HCT116 (cell line): Measurements from ENCODE around the gene ADAMTS5. TPM values are rescaled to one million over a fixed set of nuclear protein-coding genes. Genes with fewer than 3 reads are reported as not detected.

Source experiments
- ATAC-seq: fragments of 200-7000 bp; cut with Tn5 transposase; 2 replicates; pipeline ENCODE4 v1.9.1; 2020; ENCODE audit warnings: mild to moderate bottlenecking, moderate library complexity
- BruUV-seq: library from RNA; stranded (reverse); fragments of 400-500 nt; replicated peaks from 2 replicates; lab custom pipeline; 2021; lab: Mats Ljungman, UMichigan
- CTCF ChIA-PET: fragments of 300-600 bp; sonication (Branson Sonifier 250); formaldehyde crosslinking; loops from one replicate; lab custom pipeline; 2021; ENCODE audit warnings: antibody characterized with exemption; lab: Charles Lee
- POLR2A ChIA-PET: fragments of 300-600, 350-600 bp; sonication (Branson Sonifier 250); formaldehyde crosslinking; loops from one replicate; lab custom pipeline; 2021; ENCODE audit warnings: antibody characterized with exemption; lab: Charles Lee
- RAD21 ChIA-PET, 2 experiments: fragments of 300-600 bp; sonication (Branson Sonifier 250); formaldehyde crosslinking; loops; one replicate each; lab custom pipeline; 2023; ENCODE audit warnings: low total read pairs in 2 of 2; ENCODE audit not compliant: uncharacterized antibody in 2 of 2, unreplicated experiment in 2 of 2, low non-redundant PET in 1 of 2; lab: Charles Lee
- DNase-seq: peaks from one replicate; pipeline ENCODE4 v3.0.0-alpha.2; 2010; ENCODE audit warnings: low read depth, low spot score
- H2AFZ ChIP-seq: fragments of 200-600 bp; shearing (Covaris generic), sonication (generic); 2 replicates; pipeline ENCODE4 v1.6.1; 2017; ENCODE audit warnings: low read depth, mixed run types, mixed read lengths, antibody characterized with exemption, low read length; ENCODE audit not compliant: poor library complexity, severe bottlenecking
- H3K27ac ChIP-seq: 2 replicates; pipeline ENCODE4 v1.5.1; 2012; ENCODE audit warnings: low read depth, low read length
- H3K27me3 ChIP-seq: fragments of 200-600 bp; sonication (generic); 2 replicates; pipeline ENCODE4 v1.6.1; 2016; ENCODE audit warnings: mixed run types, low read length, mixed read lengths; ENCODE audit not compliant: insufficient read depth
- H3K36me3 ChIP-seq, 2 experiments: fragments of 200-500 bp in 1 of 2; fragments of 200-600 bp in 1 of 2; sonication (Bioruptor generic) in 1 of 2; sonication (generic) in 1 of 2; 2 replicates each; pipeline versions ENCODE4 v1.5.1 to v1.6.1; 2014 to 2016; ENCODE audit warnings: low read length in 2 of 2, inconsistent platforms in 1 of 2, mixed read lengths in 1 of 2, mixed run types in 1 of 2; ENCODE audit not compliant: insufficient read depth in 2 of 2, control insufficient read depth in 1 of 2
- H3K4me1 ChIP-seq, 2 experiments: fragments of 200-600 bp in 1 of 2; sonication (generic) in 1 of 2; 2 replicates each; pipeline versions ENCODE4 v1.5.1 to v1.6.1; 2012 to 2017; ENCODE audit warnings: low read length in 2 of 2, inconsistent platforms in 1 of 2, mild to moderate bottlenecking in 1 of 2, mixed read lengths in 1 of 2, mixed run types in 1 of 2, moderate library complexity in 1 of 2; ENCODE audit not compliant: insufficient read depth in 2 of 2, control insufficient read depth in 1 of 2
- H3K4me2 ChIP-seq: fragments of 200-600 bp; sonication (generic); 2 replicates; pipeline ENCODE4 v1.6.1; 2017; ENCODE audit warnings: mixed run types, low read length, mixed read lengths
- H3K4me3 ChIP-seq, 2 experiments: fragments of 200-600 bp in 1 of 2; sonication (generic) in 1 of 2; replicated peaks in 1 of 2; 2 replicates each; pipeline ENCODE4 v1.5.1; 2011 to 2016; ENCODE audit warnings: low read length in 2 of 2, control low read depth in 1 of 2, low read depth in 1 of 2, mild to moderate bottlenecking in 1 of 2, mixed read lengths in 1 of 2, mixed run types in 1 of 2
- H3K79me2 ChIP-seq: fragments of 200-600 bp; sonication (generic); 2 replicates; pipeline ENCODE4 v1.6.1; 2017; ENCODE audit warnings: mild to moderate bottlenecking, mixed run types, low read length, moderate library complexity, mixed read lengths; ENCODE audit not compliant: insufficient read depth
- H3K9ac ChIP-seq: fragments of 200-600 bp; sonication (generic); 2 replicates; pipeline ENCODE4 v1.6.1; 2016; ENCODE audit warnings: low read length, mixed read lengths
- H3K9me2 ChIP-seq: fragments of 200-600 bp; sonication (generic), shearing (Covaris generic); 2 replicates; pipeline ENCODE4 v1.6.1; 2017; ENCODE audit warnings: mixed run types, mild to moderate bottlenecking, moderate library complexity; ENCODE audit not compliant: insufficient read depth
- H3K9me3 ChIP-seq, 2 experiments: fragments of 200-500 bp in 1 of 2; fragments of 200-600 bp in 1 of 2; sonication (Bioruptor generic) in 1 of 2; sonication (generic) in 1 of 2; 2 replicates each; pipeline ENCODE4 v1.6.1; 2014 to 2017; ENCODE audit warnings: low read length in 2 of 2, mixed read lengths in 2 of 2, inconsistent platforms in 1 of 2, low read depth in 1 of 2, mild to moderate bottlenecking in 1 of 2, mixed run types in 1 of 2, moderate library complexity in 1 of 2; ENCODE audit not compliant: control insufficient read depth in 1 of 2, insufficient read depth in 1 of 2
- H4K20me1 ChIP-seq: fragments of 200-600 bp; sonication (generic), shearing (Covaris generic); 2 replicates; pipeline ENCODE4 v1.6.1; 2017; ENCODE audit warnings: mixed run types, mild to moderate bottlenecking, moderate library complexity; ENCODE audit not compliant: insufficient read depth
- ATF3 ChIP-seq: IDR thresholded peaks from 2 replicates; pipeline ENCODE4 v1.6.1; 2012
- CBX3 ChIP-seq: IDR thresholded peaks from 2 replicates; pipeline ENCODE4 v1.6.1; 2012; ENCODE audit warnings: low read depth
- CEBPB ChIP-seq: IDR thresholded peaks from 2 replicates; pipeline ENCODE4 v1.6.1; 2012; ENCODE audit warnings: low read depth
- EZH2phosphoT487 ChIP-seq: fragments of 200-600 bp; IDR thresholded peaks from 2 replicates; pipeline ENCODE4 v1.6.1; 2018; ENCODE audit warnings: antibody characterized with exemption, borderline replicate concordance
- FOSL1 ChIP-seq: IDR thresholded peaks from 2 replicates; pipeline ENCODE4 v1.6.1; 2012; ENCODE audit warnings: low read depth
- JUND ChIP-seq: IDR thresholded peaks from 2 replicates; pipeline ENCODE4 v1.6.1; 2012
- POLR2A ChIP-seq: IDR thresholded peaks from 2 replicates; pipeline ENCODE4 v1.7.0; 2011; ENCODE audit warnings: borderline replicate concordance; ENCODE audit not compliant: insufficient read depth, insufficient read length; ENCODE audit errors: extremely low read depth
- SRF ChIP-seq: IDR thresholded peaks from 2 replicates; pipeline ENCODE4 v1.6.1; 2012; ENCODE audit warnings: low read depth
- TCF7L2 ChIP-seq: IDR thresholded peaks from 2 replicates; pipeline ENCODE4 v1.7.0; 2011; ENCODE audit warnings: borderline replicate concordance, inconsistent platforms; ENCODE audit not compliant: insufficient read depth, insufficient read length; ENCODE audit errors: extremely low read depth
- ZBTB33 ChIP-seq: IDR thresholded peaks from 2 replicates; pipeline ENCODE4 v1.6.1; 2011; ENCODE audit warnings: mild to moderate bottlenecking, low read length, moderate library complexity; ENCODE audit not compliant: insufficient replicate concordance; ENCODE audit errors: extremely low read depth
- ZFX ChIP-seq: fragments of 450-650 bp; IDR thresholded peaks from 2 replicates; pipeline ENCODE4 v1.6.1; 2017
- intact Hi-C: fragments of 100-400 bp; cut with micrococcal nuclease; formaldehyde crosslinking; loops from 2 replicates; pipeline ENCODE4 v1.10.0; 2022
- total RNA-seq: library from RNA; stranded (reverse); gene quantifications from one replicate; pipeline ENCODE4 v1.2.1, GENCODE V29; 2021; ENCODE audit not compliant: unreplicated experiment
- TF ChIP-seq, protein P1 (sequence below): IDR thresholded peaks from 2 replicates; pipeline ENCODE4 v1.6.1; 2012
- TF ChIP-seq, protein P2 (sequence below): IDR thresholded peaks from 2 replicates; pipeline ENCODE4 v1.6.1; 2012; ENCODE audit warnings: low read depth

ADAMTS5 gene
- total RNA-seq, 1 experiment from 2014 or later: 0.02 TPM

- TF ChIP-seq FOSL1: no peak
- TF ChIP-seq JUND: no peak
Measured at GRCh38 chr21:26967062-26967913, at the start of gene ADAMTS5 (continued).

DNA sequence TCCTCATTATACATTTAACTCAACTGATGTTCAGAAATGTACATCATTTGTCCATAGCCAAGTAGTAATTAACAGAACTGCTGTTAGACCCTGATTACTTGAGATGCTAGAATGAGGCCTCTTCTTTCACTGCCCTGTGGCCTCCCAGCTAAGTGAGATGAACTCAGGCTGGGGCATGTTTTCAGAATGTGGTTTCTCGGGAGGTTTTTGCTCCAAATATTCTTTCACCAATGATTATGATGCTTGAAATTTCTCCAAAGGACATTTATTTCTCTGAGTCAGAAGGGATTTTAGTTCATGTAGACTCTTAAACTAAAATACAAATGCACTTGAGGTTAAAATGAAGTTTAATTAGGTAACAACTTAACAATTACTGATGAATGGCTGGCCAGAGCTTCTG, 34.6 kb upstream of the ADAMTS5 start:
- no peaks in the 10 kb centered on the region for H4K20me1 ChIP-seq
- ChIA-PET POLR2A (no interaction called here), RAD21 (no interaction called here), CTCF (no interaction called here)
- no peak overlapping the region for H2AFZ ChIP-seq
- no peaks in the 10 kb centered on the region for H3K9me2 ChIP-seq
- BruUV-seq: no TSS peak
- H3K4me3 ChIP-seq: no peak overlapping the region
- H3K9me3 ChIP-seq: peaks cover 11 to 28% of the 10 kb centered on the region in 2 experiments; a peak in 2 of 4 replicates
- intact Hi-C loops: no loop called here
- H3K4me2 ChIP-seq: no peak overlapping the region
- DNase-seq: no peak
- H3K4me1 ChIP-seq: no peaks in the 10 kb centered on the region
- TF ChIP-seq ATF3 (no peak), ZFX (no peak), CEBPB (no peak)
- H3K27me3 ChIP-seq: no peaks in the 10 kb centered on the region
- no peaks in the 10 kb centered on the region for H3K79me2 ChIP-seq
- H3K36me3 ChIP-seq: no peaks in the 10 kb centered on the region
- no peak overlapping the region for H3K27ac ChIP-seq
- H3K9ac ChIP-seq: no peak overlapping the region
- ATAC-seq: no peak

- ChIA-PET CTCF (no interaction called here), RAD21 (no interaction called here), POLR2A (no interaction called here)
- Histone ChIP-seq H3K9ac (no peak overlapping the region), H2AFZ (no peak overlapping the region), H3K4me3 (no peak overlapping the region), H3K9me2 (no peaks in the 10 kb centered on the region), H3K4me1 (no peaks in the 10 kb centered on the region), H3K9me3 (peaks cover 27 to 36% of the 10 kb centered on the region in 2 experiments; a peak in 2 of 4 replicates), H3K27ac (no peak overlapping the region), H3K4me2 (no peak overlapping the region), H4K20me1 (no peaks in the 10 kb centered on the region), H3K27me3 (no peaks in the 10 kb centered on the region), H3K36me3 (no peaks in the 10 kb centered on the region), H3K79me2 (no peaks in the 10 kb centered on the region)
- BruUV-seq: no TSS peak
- DNase-seq (no peak), ATAC-seq (no peak)
- intact Hi-C loops: no loop called here
- TF ChIP-seq SRF (no peak), ZBTB33 (no peak), TCF7L2 (no peak), POLR2A (no peak), EZH2phosphoT487 (no peak), CBX3 (no peak)
- TF ChIP-seq, protein P1, sequence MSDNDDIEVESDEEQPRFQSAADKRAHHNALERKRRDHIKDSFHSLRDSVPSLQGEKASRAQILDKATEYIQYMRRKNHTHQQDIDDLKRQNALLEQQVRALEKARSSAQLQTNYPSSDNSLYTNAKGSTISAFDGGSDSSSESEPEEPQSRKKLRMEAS: no peak
- TF ChIP-seq, protein P2, sequence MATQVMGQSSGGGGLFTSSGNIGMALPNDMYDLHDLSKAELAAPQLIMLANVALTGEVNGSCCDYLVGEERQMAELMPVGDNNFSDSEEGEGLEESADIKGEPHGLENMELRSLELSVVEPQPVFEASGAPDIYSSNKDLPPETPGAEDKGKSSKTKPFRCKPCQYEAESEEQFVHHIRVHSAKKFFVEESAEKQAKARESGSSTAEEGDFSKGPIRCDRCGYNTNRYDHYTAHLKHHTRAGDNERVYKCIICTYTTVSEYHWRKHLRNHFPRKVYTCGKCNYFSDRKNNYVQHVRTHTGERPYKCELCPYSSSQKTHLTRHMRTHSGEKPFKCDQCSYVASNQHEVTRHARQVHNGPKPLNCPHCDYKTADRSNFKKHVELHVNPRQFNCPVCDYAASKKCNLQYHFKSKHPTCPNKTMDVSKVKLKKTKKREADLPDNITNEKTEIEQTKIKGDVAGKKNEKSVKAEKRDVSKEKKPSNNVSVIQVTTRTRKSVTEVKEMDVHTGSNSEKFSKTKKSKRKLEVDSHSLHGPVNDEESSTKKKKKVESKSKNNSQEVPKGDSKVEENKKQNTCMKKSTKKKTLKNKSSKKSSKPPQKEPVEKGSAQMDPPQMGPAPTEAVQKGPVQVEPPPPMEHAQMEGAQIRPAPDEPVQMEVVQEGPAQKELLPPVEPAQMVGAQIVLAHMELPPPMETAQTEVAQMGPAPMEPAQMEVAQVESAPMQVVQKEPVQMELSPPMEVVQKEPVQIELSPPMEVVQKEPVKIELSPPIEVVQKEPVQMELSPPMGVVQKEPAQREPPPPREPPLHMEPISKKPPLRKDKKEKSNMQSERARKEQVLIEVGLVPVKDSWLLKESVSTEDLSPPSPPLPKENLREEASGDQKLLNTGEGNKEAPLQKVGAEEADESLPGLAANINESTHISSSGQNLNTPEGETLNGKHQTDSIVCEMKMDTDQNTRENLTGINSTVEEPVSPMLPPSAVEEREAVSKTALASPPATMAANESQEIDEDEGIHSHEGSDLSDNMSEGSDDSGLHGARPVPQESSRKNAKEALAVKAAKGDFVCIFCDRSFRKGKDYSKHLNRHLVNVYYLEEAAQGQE: no peak
Measured at GRCh38 chr21:26983576-26983975, 16.7 kb upstream of the ADAMTS5 start.
